ENCODE results near the gene ATG9B. TPM values are rescaled to one million over a fixed set of nuclear protein-coding genes. Genes with fewer than 3 reads are reported as not detected.

ATG9B gene
- total and polyA plus RNA-seq, 9 of the 15 experiments (the other 6 are each of a cell fraction or from before 2014, with no cell fraction given) = 0.29 to 8.0 (median 2.1) TPM

DNA sequence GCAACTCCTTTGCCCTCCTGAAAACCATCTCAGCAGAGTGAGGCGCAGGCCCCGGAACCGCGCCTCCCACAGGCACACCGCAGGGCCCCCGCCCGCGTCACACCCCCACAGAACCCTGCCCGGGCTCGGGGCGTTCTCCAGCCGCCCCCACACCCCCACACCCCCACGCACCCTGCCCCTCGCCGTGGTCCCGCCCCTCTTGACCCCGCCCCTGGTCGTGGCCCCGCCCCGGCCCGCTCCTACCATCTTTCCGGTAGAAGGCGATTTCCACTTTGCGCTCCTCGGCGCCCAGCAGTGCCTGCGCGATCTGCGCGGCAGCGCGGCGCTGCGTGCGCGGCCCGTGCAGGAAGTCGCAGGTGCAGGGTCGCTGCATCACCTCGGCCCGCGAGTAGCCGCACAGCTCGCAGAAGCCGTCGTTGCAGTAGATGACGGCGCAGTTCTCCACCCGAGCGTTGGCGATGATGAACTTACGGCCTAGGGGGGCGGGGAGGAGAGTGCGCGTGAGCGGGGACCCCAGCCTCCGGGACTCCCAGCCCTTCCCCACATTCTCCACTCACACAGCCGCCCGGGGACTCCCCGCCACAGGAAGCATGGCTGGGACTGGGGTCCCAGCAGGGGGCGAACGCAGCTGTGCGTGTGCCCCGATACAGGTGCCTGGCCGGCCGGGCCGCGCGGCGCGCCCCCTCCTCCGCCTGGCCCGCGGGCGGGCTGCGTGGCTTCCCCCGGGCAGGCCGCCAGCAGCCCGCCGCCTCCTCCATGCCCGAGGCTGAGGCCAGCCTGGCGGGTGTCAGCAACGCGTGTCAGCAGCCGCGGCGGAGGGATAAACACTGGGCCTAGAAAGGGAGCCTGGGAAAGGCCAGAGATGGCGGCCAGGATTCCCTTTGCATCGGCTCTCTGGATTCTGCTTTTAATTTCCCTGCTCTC is 49.6 kb downstream of the ATG9B start (continued):
- TF ChIP-seq, protein P1, sequence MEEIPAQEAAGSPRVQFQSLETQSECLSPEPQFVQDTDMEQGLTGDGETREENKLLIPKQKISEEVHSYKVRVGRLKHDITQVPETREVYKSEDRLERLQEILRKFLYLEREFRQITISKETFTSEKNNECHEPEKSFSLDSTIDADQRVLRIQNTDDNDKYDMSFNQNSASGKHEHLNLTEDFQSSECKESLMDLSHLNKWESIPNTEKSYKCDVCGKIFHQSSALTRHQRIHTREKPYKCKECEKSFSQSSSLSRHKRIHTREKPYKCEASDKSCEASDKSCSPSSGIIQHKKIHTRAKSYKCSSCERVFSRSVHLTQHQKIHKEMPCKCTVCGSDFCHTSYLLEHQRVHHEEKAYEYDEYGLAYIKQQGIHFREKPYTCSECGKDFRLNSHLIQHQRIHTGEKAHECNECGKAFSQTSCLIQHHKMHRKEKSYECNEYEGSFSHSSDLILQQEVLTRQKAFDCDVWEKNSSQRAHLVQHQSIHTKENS (CRISPR knock-in tag; IDR thresholded peaks at IDR 0.05) = no peak
- TF ChIP-seq SAP30 (IDR thresholded peaks at IDR 0.05; ENCODE audit: borderline replicate concordance, insufficient read depth, low read depth, low read length, poor library complexity, severe bottlenecking) (peak; percentile 69), USF2 (CRISPR knock-in tag; IDR thresholded peaks at IDR 0.05) (no peak), SOX6 (IDR thresholded peaks at IDR 0.05) (peak; percentile 44), NR2C2 (CRISPR knock-in tag; IDR thresholded peaks at IDR 0.05) (peak; percentile 67; the same call in 1 of the 2 replicates), NR2C2 (tag; IDR thresholded peaks at IDR 0.05) (peak; percentile 88), ETS2 (tag; IDR thresholded peaks at IDR 0.05; ENCODE audit: borderline replicate concordance, poor library complexity, severe bottlenecking) (peak; percentile 87), XRCC5 (IDR thresholded peaks at IDR 0.05; ENCODE audit: low read depth, low read length) (0 out of 2 replicates have a peak, but pooled peaks have one; percentile 39), REST (IDR thresholded peaks at IDR 0.05; ENCODE audit: borderline replicate concordance) (peak; percentile 45; the same call in 1 of the 2 replicates), REST (CRISPR knock-in tag; IDR thresholded peaks at IDR 0.05; ENCODE audit: low read depth) (peak; percentile 80), HNRNPH1 (optimal IDR thresholded peaks at IDR 0.05; ENCODE audit: low read depth, low read length) (no peak)
- TF ChIP-seq, protein P2, sequence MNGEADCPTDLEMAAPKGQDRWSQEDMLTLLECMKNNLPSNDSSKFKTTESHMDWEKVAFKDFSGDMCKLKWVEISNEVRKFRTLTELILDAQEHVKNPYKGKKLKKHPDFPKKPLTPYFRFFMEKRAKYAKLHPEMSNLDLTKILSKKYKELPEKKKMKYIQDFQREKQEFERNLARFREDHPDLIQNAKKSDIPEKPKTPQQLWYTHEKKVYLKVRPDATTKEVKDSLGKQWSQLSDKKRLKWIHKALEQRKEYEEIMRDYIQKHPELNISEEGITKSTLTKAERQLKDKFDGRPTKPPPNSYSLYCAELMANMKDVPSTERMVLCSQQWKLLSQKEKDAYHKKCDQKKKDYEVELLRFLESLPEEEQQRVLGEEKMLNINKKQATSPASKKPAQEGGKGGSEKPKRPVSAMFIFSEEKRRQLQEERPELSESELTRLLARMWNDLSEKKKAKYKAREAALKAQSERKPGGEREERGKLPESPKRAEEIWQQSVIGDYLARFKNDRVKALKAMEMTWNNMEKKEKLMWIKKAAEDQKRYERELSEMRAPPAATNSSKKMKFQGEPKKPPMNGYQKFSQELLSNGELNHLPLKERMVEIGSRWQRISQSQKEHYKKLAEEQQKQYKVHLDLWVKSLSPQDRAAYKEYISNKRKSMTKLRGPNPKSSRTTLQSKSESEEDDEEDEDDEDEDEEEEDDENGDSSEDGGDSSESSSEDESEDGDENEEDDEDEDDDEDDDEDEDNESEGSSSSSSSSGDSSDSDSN (IDR thresholded peaks at IDR 0.05; ENCODE audit: borderline replicate concordance in 1 of 2, low read depth in 2 of 2, low read length in 2 of 2) = peak in 1 of 2 experiments; percentile 76; a peak in 2 of 4 replicates
